Measurements from ENCODE around the gene ANKRD40. TPM values are rescaled to one million over a fixed set of nuclear protein-coding genes. Genes with fewer than 3 reads are reported as not detected.
A peak's percentile ranks its signal among the peaks of the same experiment; 100 is the strongest.
"Not testable (repeated sequence)": the region's sequence is repeated elsewhere in the genome, so short reads cannot be mapped to it uniquely, and the experiment has no call there.

ANKRD40 gene
- total and polyA plus RNA-seq, 5 experiments from 2014 or later, result 2.8 to 39.5 (median 5.2) TPM

- peaks cover 17 to 51% (median 34%) of the 10 kb centered on the region in 4 donors for H3K4me1 Mint-ChIP-seq
- not testable (repeated sequence) for H3K27me3 Mint-ChIP-seq, DNase-seq, ATAC-seq, H3K9me3 Mint-ChIP-seq
- H3K4me3 Mint-ChIP-seq, result peak overlapping the region in 7 of 10 donors; percentile 2 to 99 (median 92)
- peak overlapping the region; percentile 94 to 100 (median 98) for H3K27ac Mint-ChIP-seq
- peaks cover 0 to 16% (median 0%) of the 10 kb centered on the region in 3 donors for H3K36me3 Mint-ChIP-seq
- POLR2A ChIA-PET, result interaction anchor here (1.1 to 5.9 kb wide), 4 partner anchors 9 to 411 kb away, joined by 3 to 110 read pairs (median 4); partner anchors contain the start of genes LUC7L3 and SPAG9
These were observed 1.3 kb upstream of the ANKRD40 start for GRCh38 chr17:50709053-50709452.

- Mint-ChIP-seq H3K9me3 (no peaks in the 10 kb centered on the region), H3K36me3 (peaks cover 0 to 23% (median 0%) of the 10 kb centered on the region in 3 donors), H3K27me3 (no peaks in the 10 kb centered on the region), H3K4me3 (peak overlapping the region; percentile 84 to 99 (median 92)), H3K4me1 (peaks cover 24 to 58% (median 41%) of the 10 kb centered on the region in 4 donors), H3K27ac (peak overlapping the region; percentile 94 to 100 (median 98))
- DNase-seq (no peak), ATAC-seq (no peak)
- POLR2A ChIA-PET, result interaction anchor here (1.0 to 5.9 kb wide), 4 partner anchors 10 to 157 kb away, joined by 3 to 110 read pairs (median 4); partner anchors contain the start of gene LUC7L3
These were observed 611 bp upstream of the ANKRD40 start for GRCh38 chr17:50708050-50709000.

GRCh38 chr17:50703162-50703561 lies 4.6 kb downstream of the ANKRD40 start:
- ATAC-seq (no peak), DNase-seq (no peak)
- Mint-ChIP-seq H3K27ac (peak overlapping the region in 8 of 10 donors; percentile 26 to 89 (median 50)), H3K27me3 (no peaks in the 10 kb centered on the region), H3K9me3 (no peaks in the 10 kb centered on the region), H3K4me1 (peaks cover 21 to 57% (median 48%) of the 10 kb centered on the region in 4 donors), H3K4me3 (peak overlapping the region in 1 of 10 donors; percentile 1), H3K36me3 (peaks cover 0 to 63% (median 3%) of the 10 kb centered on the region in 3 donors)
- POLR2A ChIA-PET, result no interaction called here

- H3K9me3 Mint-ChIP-seq, result no peaks in the 10 kb centered on the region
- peaks cover 5 to 88% (median 16%) of the 10 kb centered on the region in 3 donors for H3K36me3 Mint-ChIP-seq
- H3K4me3 Mint-ChIP-seq, result no peak overlapping the region
- no peak for DNase-seq
- H3K27ac Mint-ChIP-seq, result no peak overlapping the region
- no peak for ATAC-seq
- POLR2A ChIA-PET, result interaction anchor here (0.7 kb wide), 1 partner anchor 85 kb away, joined by 4 read pairs; no protein-coding TSS in a partner anchor
- no peaks in the 10 kb centered on the region for H3K27me3 Mint-ChIP-seq
- H3K4me1 Mint-ChIP-seq, result peaks cover 22 to 39% (median 34%) of the 10 kb centered on the region in 4 donors
These were observed 8.3 kb downstream of the ANKRD40 start for GRCh38 chr17:50699410-50699809.

DNA sequence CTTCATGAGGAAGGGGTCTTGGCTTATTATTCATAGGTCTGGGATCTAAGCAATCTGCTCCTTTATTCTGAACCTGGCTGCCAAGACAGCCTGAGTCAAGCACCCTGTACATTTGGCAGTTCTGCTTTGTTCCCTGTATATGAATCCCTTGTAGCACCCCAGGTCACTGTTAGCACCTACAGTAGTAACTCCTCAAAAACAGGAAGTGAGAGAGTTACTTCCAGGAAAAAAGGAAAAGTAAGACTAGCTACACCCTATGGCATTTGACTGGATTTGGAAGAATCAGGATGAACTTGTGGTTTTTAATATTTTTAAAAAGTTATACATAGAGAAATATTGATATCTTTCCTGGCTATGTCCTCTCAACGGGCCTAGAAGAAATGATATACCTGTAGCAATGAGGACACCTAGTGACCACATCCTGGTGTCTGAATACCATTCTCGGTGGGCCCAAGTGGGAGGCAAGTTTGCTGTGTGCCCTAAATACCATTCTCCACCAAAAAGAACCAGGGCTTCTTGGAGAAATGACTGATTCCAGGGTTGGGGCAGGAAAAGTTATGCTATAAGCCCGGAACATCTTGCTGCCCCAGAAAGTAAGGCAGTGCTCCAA lies 9.9 kb downstream of the ANKRD40 start:
- Mint-ChIP-seq H3K27ac (peak overlapping the region in 3 of 10 donors; percentile 53 to 60 (median 53)), H3K36me3 (peaks cover 5 to 90% (median 18%) of the 10 kb centered on the region in 3 donors), H3K27me3 (no peaks in the 10 kb centered on the region), H3K9me3 (no peaks in the 10 kb centered on the region), H3K4me3 (no peak overlapping the region), H3K4me1 (peaks cover 13 to 25% (median 22%) of the 10 kb centered on the region in 4 donors)
- DNase-seq (no peak), ATAC-seq (peak in 1 of 2 donors; percentile 42)
- POLR2A ChIA-PET, result interaction anchor here (0.7 to 1.5 kb wide), 2 partner anchors 9 to 21 kb away, joined by 4 read pairs; partner anchors contain the start of gene LUC7L3

GRCh38 chr17:50697062-50697461 lies 10.7 kb downstream of the ANKRD40 start:
- Mint-ChIP-seq H3K4me1 (peaks cover 13 to 21% (median 16%) of the 10 kb centered on the region in 4 donors), H3K4me3 (no peak overlapping the region), H3K27me3 (no peaks in the 10 kb centered on the region), H3K27ac (peak overlapping the region in 7 of 10 donors; percentile 2 to 48 (median 23)), H3K36me3 (peaks cover 5 to 92% (median 18%) of the 10 kb centered on the region in 3 donors), H3K9me3 (no peaks in the 10 kb centered on the region)
- ATAC-seq (no peak), DNase-seq (no peak)
- POLR2A ChIA-PET, result interaction anchor here (0.7 to 1.5 kb wide), 3 partner anchors 8 to 22 kb away, joined by 4 read pairs; partner anchors contain the start of gene LUC7L3

DNA sequence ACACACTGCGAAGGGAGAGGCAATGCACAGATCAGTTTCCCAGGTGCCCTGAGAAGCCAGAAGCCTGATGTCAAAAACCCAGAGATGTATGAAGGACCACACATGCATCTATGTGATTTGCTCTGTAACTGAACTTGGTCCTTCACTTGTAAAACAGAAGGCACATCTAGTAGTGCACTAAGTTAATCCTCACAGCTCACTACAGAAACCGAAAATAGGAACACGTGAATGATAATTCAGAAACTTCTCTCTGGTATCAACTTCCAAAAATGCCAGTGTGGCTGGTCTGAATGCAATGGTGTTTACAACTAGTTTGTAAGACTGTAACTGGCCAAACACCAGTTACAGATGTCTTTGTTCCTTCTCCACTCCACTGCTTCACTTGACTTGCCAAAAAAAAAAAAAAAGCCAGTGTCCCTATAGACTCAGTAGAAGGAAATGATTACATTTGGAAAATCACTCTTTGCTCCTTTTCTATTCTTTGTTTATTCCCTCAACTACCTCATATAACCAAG lies 11.3 kb downstream of the ANKRD40 start:
- Mint-ChIP-seq H3K27ac (peak overlapping the region in 4 of 10 donors; percentile 23 to 51 (median 36)), H3K9me3 (no peaks in the 10 kb centered on the region), H3K36me3 (peaks cover 5 to 89% (median 18%) of the 10 kb centered on the region in 3 donors), H3K4me3 (no peak overlapping the region), H3K4me1 (peaks cover 11 to 15% (median 12%) of the 10 kb centered on the region in 4 donors), H3K27me3 (no peaks in the 10 kb centered on the region)
- POLR2A ChIA-PET, result interaction anchor here (1.5 kb wide), 2 partner anchors 8 to 23 kb away, joined by 4 read pairs; partner anchors contain the start of gene LUC7L3
- DNase-seq, result no peak
- no peak for ATAC-seq

DNA sequence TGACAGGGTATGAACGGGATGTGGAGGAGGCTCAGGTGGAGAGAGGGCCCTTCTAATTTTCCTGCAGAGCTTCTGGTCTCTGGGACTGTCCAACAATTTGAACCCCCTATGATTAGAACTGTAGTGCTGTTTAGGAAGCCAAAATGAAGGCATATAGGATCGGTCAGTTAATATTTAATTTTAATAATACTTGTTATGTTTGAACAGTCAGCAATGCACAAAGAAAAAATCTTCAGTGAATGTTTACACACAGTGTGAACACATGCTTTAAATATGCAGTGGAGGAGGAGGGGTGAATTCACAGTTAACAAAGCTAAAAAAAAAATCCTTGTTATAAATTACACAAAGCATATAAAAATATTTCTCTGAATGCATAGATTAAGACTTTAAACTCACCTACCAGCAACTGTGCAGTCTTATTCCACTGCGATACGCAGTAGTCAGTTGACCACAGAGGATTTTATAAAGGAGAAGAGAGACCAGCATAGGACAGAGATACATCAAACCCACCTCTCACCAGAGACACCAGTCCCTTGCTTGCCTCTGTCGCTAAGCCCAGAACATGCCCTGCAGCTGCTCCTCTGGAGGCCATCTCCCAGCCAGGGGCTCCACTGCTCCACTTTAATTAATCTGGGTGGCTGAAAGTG lies 14.6 kb downstream of the ANKRD40 start:
- H3K36me3 Mint-ChIP-seq, result peaks cover 5 to 60% (median 15%) of the 10 kb centered on the region in 3 donors
- no peak for DNase-seq
- ATAC-seq, result no peak
- peak overlapping the region in 1 of 10 donors; percentile 82 for H3K27ac Mint-ChIP-seq
- POLR2A ChIA-PET, result interaction anchor here (0.6 kb wide), 1 partner anchor 321 kb away, joined by 3 read pairs; no protein-coding TSS in a partner anchor
- H3K4me3 Mint-ChIP-seq, result no peak overlapping the region
- H3K4me1 Mint-ChIP-seq, result peaks cover 3 to 11% (median 4%) of the 10 kb centered on the region in 4 donors
- H3K9me3 Mint-ChIP-seq, result no peaks in the 10 kb centered on the region
- H3K27me3 Mint-ChIP-seq, result no peaks in the 10 kb centered on the region

- H3K36me3 Mint-ChIP-seq, result peaks cover 5 to 54% (median 15%) of the 10 kb centered on the region in 3 donors
- no peaks in the 10 kb centered on the region for H3K27me3 Mint-ChIP-seq
- no peak overlapping the region for H3K4me3 Mint-ChIP-seq
- DNase-seq (no peak), ATAC-seq (no peak)
- peak overlapping the region in 6 of 10 donors; percentile 25 to 82 (median 54) for H3K27ac Mint-ChIP-seq
- H3K4me1 Mint-ChIP-seq, result peaks cover under 1 to 7% (median 3%) of the 10 kb centered on the region in 4 donors
- POLR2A ChIA-PET, result interaction anchor here (0.6 kb wide), 1 partner anchor 321 kb away, joined by 3 read pairs; no protein-coding TSS in a partner anchor
- no peaks in the 10 kb centered on the region for H3K9me3 Mint-ChIP-seq
These were observed 15.2 kb downstream of the ANKRD40 start for GRCh38 chr17:50692448-50693035.

DNA sequence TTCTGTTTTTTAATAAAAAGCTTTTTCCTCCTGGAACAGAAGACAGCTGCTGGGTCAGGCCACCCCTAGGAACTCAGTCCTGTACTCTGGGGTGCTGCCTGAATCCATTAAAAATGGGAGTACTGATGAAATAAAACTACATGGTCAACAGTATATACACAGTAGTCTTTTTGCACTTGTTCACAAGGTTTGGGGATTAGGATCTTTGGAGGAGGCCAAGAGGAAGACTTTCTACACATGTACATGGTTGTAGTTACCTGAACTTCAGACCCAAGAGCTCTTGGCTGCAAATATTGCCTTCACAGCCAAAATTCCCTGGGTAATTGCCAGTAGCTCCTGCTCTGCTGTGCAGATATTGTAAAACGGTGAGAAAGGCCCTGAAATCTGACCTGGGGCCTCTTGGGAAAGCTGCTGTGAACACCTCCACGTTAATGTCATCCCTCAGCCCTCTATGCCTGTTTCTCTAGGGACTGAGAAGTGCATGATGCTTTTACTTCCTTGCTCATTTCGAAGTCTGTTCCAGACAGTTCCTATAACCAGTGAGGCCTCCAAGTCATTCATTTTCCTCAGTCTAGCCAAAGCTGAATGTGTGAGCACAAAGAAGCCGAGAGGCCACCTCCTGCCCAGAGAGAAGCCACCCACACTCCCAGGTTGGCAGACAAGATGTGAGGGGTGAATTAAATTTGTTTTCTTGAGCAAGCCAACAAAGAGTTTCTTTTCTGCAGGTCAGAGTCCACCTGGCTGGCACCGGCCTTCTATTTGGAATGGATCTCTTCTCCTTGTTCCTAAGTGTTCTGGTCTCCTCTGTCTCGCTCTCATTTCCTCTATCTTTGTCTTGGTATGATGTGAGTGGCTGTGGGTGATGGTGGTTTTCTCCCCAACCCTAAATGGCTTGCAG lies 15.9 kb downstream of the ANKRD40 start:
- H3K27ac Mint-ChIP-seq, result peak overlapping the region in 6 of 10 donors; percentile 25 to 82 (median 54)

More for the DNA sequence above, 15.9 kb downstream of the ANKRD40 start:
- H3K4me1 Mint-ChIP-seq, result peaks cover 0 to 7% (median 0%) of the 10 kb centered on the region in 4 donors
- H3K36me3 Mint-ChIP-seq, result peaks cover 0 to 47% (median 13%) of the 10 kb centered on the region in 3 donors
- POLR2A ChIA-PET, result no interaction called here
- no peaks in the 10 kb centered on the region for H3K27me3 Mint-ChIP-seq
- no peak overlapping the region for H3K4me3 Mint-ChIP-seq
- ATAC-seq (no peak), DNase-seq (no peak)
- H3K9me3 Mint-ChIP-seq, result no peaks in the 10 kb centered on the region

Data from naive thymus-derived CD8-positive, alpha-beta T cell (primary cell).